Tibial artery (tissue), 4 donors: ENCODE measurements around the gene VEGFA.

Source experiments
- DNase-seq, 2 donors: peaks; one replicate each; pipeline ENCODE4 v3.0.0-alpha.2; 2019
- H3K27ac ChIP-seq, 2 donors: fragments of 200-600 bp; sonication (generic) in 1 of 2; 1 replicate in 1 of 2; 2 replicates in 1 of 2; pipeline ENCODE4 v1.5.1; 2018 to 2019; ENCODE audit warnings: mild to moderate bottlenecking in 1 of 2
- H3K27me3 ChIP-seq, 2 donors: fragments of 200-600 bp; sonication (generic) in 1 of 2; one replicate each; pipeline versions ENCODE4 v1.5.1 to v1.6.0; 2016 to 2019
- H3K36me3 ChIP-seq, 3 donors: fragments of 200-600 bp; sonication (generic) in 2 of 3; one replicate each; pipeline ENCODE4 v1.5.1; 2016 to 2019; ENCODE audit warnings: mild to moderate bottlenecking in 2 of 3
- H3K4me1 ChIP-seq, 4 donors: fragments of 200-600 bp; sonication (generic) in 2 of 4; 1 replicate in 3 of 4; 2 replicates in 1 of 4; pipeline ENCODE4 v1.5.1; 2016 to 2019
- H3K4me3 ChIP-seq, 2 donors: fragments of 200-600 bp; sonication (generic) in 1 of 2; 1 replicate in 1 of 2; 2 replicates in 1 of 2; pipeline ENCODE4 v1.5.1; 2018 to 2019; ENCODE audit warnings: mild to moderate bottlenecking in 2 of 2
- H3K9me3 ChIP-seq, 3 donors: fragments of 200-600 bp; sonication (generic) in 1 of 3; one replicate each; pipeline ENCODE4 v1.5.1; 2016 to 2019
- CTCF ChIP-seq, 2 experiments: fragments of 200-600 bp in 1 of 2; fragments of 450-650 bp in 1 of 2; IDR thresholded peaks; one replicate each; pipeline ENCODE4 v1.5.1; 2017 to 2019; ENCODE audit warnings: antibody characterized with exemption in 2 of 2, mild to moderate bottlenecking in 1 of 2, moderate library complexity in 1 of 2
- intact Hi-C: fragments of 100-400 bp; cut with DNase I; formaldehyde crosslinking; loops from one replicate; pipeline ENCODE4 v1.15.0; 2023; ENCODE audit warnings: low total_unique reads

Gene VEGFA

GRCh38 chr6:43724914-43725642 is 44.9 kb upstream of the VEGFA start:
- H3K36me3 ChIP-seq = no peaks in the 10 kb centered on the region
- H3K9me3 ChIP-seq = peaks cover 0 to 3% (median 0%) of the 10 kb centered on the region in 3 donors
- peaks cover 0 to 8% (median 0%) of the 10 kb centered on the region in 4 donors for H3K4me1 ChIP-seq
- intact Hi-C loops = no loop called here
- no peak overlapping the region for H3K27ac ChIP-seq
- DNase-seq = peak; percentile 81 to 84
- peaks cover 0 to 2% of the 10 kb centered on the region in 2 donors for H3K27me3 ChIP-seq
- no peak overlapping the region for H3K4me3 ChIP-seq
- TF ChIP-seq CTCF (IDR thresholded peaks at IDR 0.05) = no peak

GRCh38 chr6:43725643-43726580 is 44.1 kb upstream of the VEGFA start:
- H3K4me1 ChIP-seq = peaks cover 0 to 8% (median 0%) of the 10 kb centered on the region in 4 donors
- peak in 1 of 2 donors; percentile 55 for DNase-seq
- H3K4me3 ChIP-seq = no peak overlapping the region
- H3K27me3 ChIP-seq = peaks cover 0 to 2% of the 10 kb centered on the region in 2 donors
- peaks cover 0 to 11% (median 3%) of the 10 kb centered on the region in 3 donors for H3K9me3 ChIP-seq
- TF ChIP-seq CTCF (IDR thresholded peaks at IDR 0.05) = no peak
- no peak overlapping the region for H3K27ac ChIP-seq
- H3K36me3 ChIP-seq = no peaks in the 10 kb centered on the region
- intact Hi-C loops = no loop called here

- no peak for DNase-seq
- H3K27me3 ChIP-seq = peaks cover 0 to 2% of the 10 kb centered on the region in 2 donors
- no peak for TF ChIP-seq CTCF (IDR thresholded peaks at IDR 0.05)
- H3K36me3 ChIP-seq = no peaks in the 10 kb centered on the region
- intact Hi-C loops = no loop called here
- no peak overlapping the region for H3K4me3 ChIP-seq
- H3K9me3 ChIP-seq = peaks cover 0 to 17% (median 4%) of the 10 kb centered on the region in 3 donors
- H3K4me1 ChIP-seq = peaks cover 0 to 8% (median 0%) of the 10 kb centered on the region in 4 donors
- H3K27ac ChIP-seq = no peak overlapping the region
Observed at GRCh38 chr6:43727634-43728033, 42.4 kb upstream of the VEGFA start.

GRCh38 chr6:43728586-43728985 is 41.4 kb upstream of the VEGFA start:
- no peak for TF ChIP-seq CTCF (IDR thresholded peaks at IDR 0.05)
- Histone ChIP-seq H3K9me3 (peaks cover 0 to 17% (median 4%) of the 10 kb centered on the region in 3 donors), H3K4me1 (peaks cover 0 to 8% (median 0%) of the 10 kb centered on the region in 4 donors), H3K4me3 (no peak overlapping the region), H3K36me3 (no peaks in the 10 kb centered on the region), H3K27ac (no peak overlapping the region), H3K27me3 (peaks cover 0 to 1% of the 10 kb centered on the region in 2 donors)
- DNase-seq = no peak
- intact Hi-C loops = no loop called here

GRCh38 chr6:43729537-43729936 is 40.5 kb upstream of the VEGFA start:
- Histone ChIP-seq H3K4me3 (no peak overlapping the region), H3K36me3 (no peaks in the 10 kb centered on the region), H3K27me3 (no peaks in the 10 kb centered on the region), H3K9me3 (peaks cover 0 to 17% (median 4%) of the 10 kb centered on the region in 3 donors), H3K4me1 (peaks cover 0 to 8% (median 0%) of the 10 kb centered on the region in 4 donors), H3K27ac (no peak overlapping the region)
- no peak for DNase-seq
- no peak for TF ChIP-seq CTCF (IDR thresholded peaks at IDR 0.05)
- intact Hi-C loops = no loop called here
